GM21717 (cell line): ENCODE measurements around the gene DUS2.
A peak's percentile ranks its signal among the peaks of the same experiment; 100 is the strongest.

Experiments
- ATAC-seq: cut with Tn5 transposase; IDR thresholded peaks from one replicate; pipeline ENCODE4 v1.9.1; 2021; ENCODE audit warnings: mild to moderate bottlenecking, moderate library complexity; ENCODE audit not compliant: unreplicated experiment

DUS2 gene

GRCh38 chr16:68074850-68075555 is 51.9 kb downstream of the DUS2 start:
- ATAC-seq = peak; percentile 75

- no peak for ATAC-seq
Observed at GRCh38 chr16:68075980-68076379, 52.9 kb downstream of the DUS2 start.

- no peak for ATAC-seq
Observed at GRCh38 chr16:68076560-68076959, 53.5 kb downstream of the DUS2 start.

- no peak for ATAC-seq
Observed at GRCh38 chr16:68077866-68078700, 55.0 kb downstream of the DUS2 start.

GRCh38 chr16:68078701-68079375 is 55.8 kb downstream of the DUS2 start:
- no peak for ATAC-seq

GRCh38 chr16:68079376-68079625 is 56.2 kb downstream of the DUS2 start:
- no peak for ATAC-seq

GRCh38 chr16:68079626-68080344 is 56.7 kb downstream of the DUS2 start:
- ATAC-seq = no peak

GRCh38 chr16:68081861-68082628 is 59.0 kb downstream of the DUS2 start:
- ATAC-seq = no peak

GRCh38 chr16:68082629-68083238 is 59.6 kb downstream of the DUS2 start:
- ATAC-seq = no peak

- ATAC-seq = no peak
Observed at GRCh38 chr16:68083239-68083781, 60.2 kb downstream of the DUS2 start.

- ATAC-seq = no peak
Observed at GRCh38 chr16:68083861-68084503, 60.9 kb downstream of the DUS2 start.

GRCh38 chr16:68084504-68085258 is 61.6 kb downstream of the DUS2 start:
- ATAC-seq = peak; percentile 55

GRCh38 chr16:68085259-68086071 is 62.4 kb downstream of the DUS2 start, which contains the start of gene NFATC3:
Gene NFATC3 (plus strand): TSS chr16:68085370. CDS start chr16:68085682, 312 bp downstream.
- peak; percentile 50 for ATAC-seq

- no peak for ATAC-seq
Observed at GRCh38 chr16:68086336-68086841, 63.3 kb downstream of the DUS2 start.

GRCh38 chr16:68086860-68087268 is 63.8 kb downstream of the DUS2 start:
- ATAC-seq = no peak

GRCh38 chr16:68087688-68088087 is 64.6 kb downstream of the DUS2 start:
- no peak for ATAC-seq
